Measurements from ENCODE around the gene C1QTNF12.

C1QTNF12 gene

GRCh38 chr1:1281533-1282321, 35.2 kb upstream of the C1QTNF12 start:
- in situ Hi-C loops (cut with HindIII; ENCODE audit: low sequenced_read_pairs) = no loop called here

- in situ Hi-C loops (cut with HindIII; ENCODE audit: low sequenced_read_pairs) = no loop called here
Measured at GRCh38 chr1:1280782-1281481, 34.4 kb upstream of the C1QTNF12 start.

- in situ Hi-C loops (cut with HindIII; ENCODE audit: low sequenced_read_pairs) = loop anchor here (10.0 kb wide), 1 partner anchor 96 kb away; the partner anchor contains the start of gene AURKAIP1
Measured at GRCh38 chr1:1279028-1279427, 32.5 kb upstream of the C1QTNF12 start.

- in situ Hi-C loops (cut with HindIII; ENCODE audit: low sequenced_read_pairs) = loop anchor here (10.0 kb wide), 1 partner anchor 96 kb away; the partner anchor contains the start of gene AURKAIP1
Measured at GRCh38 chr1:1278620-1279019, 32.1 kb upstream of the C1QTNF12 start.

- in situ Hi-C loops (cut with HindIII; ENCODE audit: low sequenced_read_pairs) = loop anchor here (10.0 kb wide), 1 partner anchor 99 kb away; the partner anchor contains the start of gene AURKAIP1
Measured at GRCh38 chr1:1275836-1276235, 29.3 kb upstream of the C1QTNF12 start.

GRCh38 chr1:1274931-1275431, 28.5 kb upstream of the C1QTNF12 start:
- in situ Hi-C loops (cut with HindIII; ENCODE audit: low sequenced_read_pairs) = loop anchor here (10.0 kb wide), 1 partner anchor 100 kb away; the partner anchor contains the start of gene AURKAIP1

- in situ Hi-C loops (cut with HindIII; ENCODE audit: low sequenced_read_pairs) = loop anchor here (10.0 kb wide), 1 partner anchor 100 kb away; the partner anchor contains the start of gene AURKAIP1
Measured at GRCh38 chr1:1274299-1274930, 27.9 kb upstream of the C1QTNF12 start.

- in situ Hi-C loops (cut with HindIII; ENCODE audit: low sequenced_read_pairs) = loop anchor here (10.0 kb wide), 1 partner anchor 101 kb away; the partner anchor contains the start of gene AURKAIP1
Measured at GRCh38 chr1:1273512-1274298, 27.2 kb upstream of the C1QTNF12 start, which contains the start of gene UBE2J2. Gene UBE2J2, minus strand, starts transcription at chr1:1273854. Its CDS starts 5,862 bp downstream, at chr1:1267992.

GRCh38 chr1:1273209-1273511, 26.6 kb upstream of the C1QTNF12 start:
- in situ Hi-C loops (cut with HindIII; ENCODE audit: low sequenced_read_pairs) = loop anchor here (10.0 kb wide), 1 partner anchor 102 kb away; the partner anchor contains the start of gene AURKAIP1

- in situ Hi-C loops (cut with HindIII; ENCODE audit: low sequenced_read_pairs) = loop anchor here (10.0 kb wide), 1 partner anchor 102 kb away; the partner anchor contains the start of gene AURKAIP1
Measured at GRCh38 chr1:1272341-1273208, 26.1 kb upstream of the C1QTNF12 start.

GRCh38 chr1:1270813-1271212, 24.3 kb upstream of the C1QTNF12 start:
- in situ Hi-C loops (cut with HindIII; ENCODE audit: low sequenced_read_pairs) = loop anchor here (10.0 kb wide), 1 partner anchor 104 kb away; the partner anchor contains the start of gene AURKAIP1

- in situ Hi-C loops (cut with HindIII; ENCODE audit: low sequenced_read_pairs) = no loop called here
Measured at GRCh38 chr1:1268284-1268682, 21.8 kb upstream of the C1QTNF12 start.

GRCh38 chr1:1267488-1268283, 21.2 kb upstream of the C1QTNF12 start:
- in situ Hi-C loops (cut with HindIII; ENCODE audit: low sequenced_read_pairs) = no loop called here

- in situ Hi-C loops (cut with HindIII; ENCODE audit: low sequenced_read_pairs) = no loop called here
Measured at GRCh38 chr1:1264868-1265272, 18.3 kb upstream of the C1QTNF12 start.

GRCh38 chr1:1264026-1264425, 17.5 kb upstream of the C1QTNF12 start:
- in situ Hi-C loops (cut with HindIII; ENCODE audit: low sequenced_read_pairs) = no loop called here

- in situ Hi-C loops (cut with HindIII; ENCODE audit: low sequenced_read_pairs) = no loop called here
Measured at GRCh38 chr1:1262758-1263157, 16.2 kb upstream of the C1QTNF12 start.

GRCh38 chr1:1262071-1262470, 15.5 kb upstream of the C1QTNF12 start:
- in situ Hi-C loops (cut with HindIII; ENCODE audit: low sequenced_read_pairs) = no loop called here

GRCh38 chr1:1260843-1261560, 14.5 kb upstream of the C1QTNF12 start:
- in situ Hi-C loops (cut with HindIII; ENCODE audit: low sequenced_read_pairs) = no loop called here

All from endothelial cell of hepatic sinusoid (primary cell).